A549 (cell line): ENCODE data around the gene ATG2A. TPM values are rescaled to one million over a fixed set of nuclear protein-coding genes. Genes with fewer than 3 reads are reported as not detected.

ENCODE experiments used
- ATAC-seq, 2 experiments: fragments of 200-7000 bp in 1 of 2; fragments of >200 bp in 1 of 2; cut with Nextera tagmentation in 1 of 2; cut with Tn5 transposase in 1 of 2; 3 replicates each; pipeline versions ENCODE4 v1.8.0 to v1.9.1; 2018 to 2020; ENCODE audit warnings: mild to moderate bottlenecking in 1 of 2, moderate library complexity in 1 of 2
- CTCF ChIA-PET: fragments of 300-600 bp; sonication (Branson Sonifier 250); formaldehyde crosslinking; extraction: SDS; loops from one replicate; lab custom pipeline; 2021; ENCODE audit warnings: antibody characterized with exemption, inconsistent platforms; lab: Yijun Ruan, JAX
- POLR2A ChIA-PET: fragments of 350-600 bp; formaldehyde crosslinking; extraction: SDS; loops from one replicate; lab custom pipeline; 2021; ENCODE audit warnings: antibody characterized with exemption, inconsistent platforms; lab: Yijun Ruan, JAX
- DNase-seq, 2 experiments: peaks; one replicate each; pipeline versions ENCODE4 v3.0.0 to v3.0.0-alpha.2; 2011 to 2016; ENCODE audit warnings: low read depth in 1 of 2, low spot score in 1 of 2
- FAIRE-seq: peaks from 2 replicates; lab custom pipeline; 2011; peaks lifted over from hg19 to GRCh38; lab: Jason Lieb, UNC
- H3K27ac ChIP-seq, 2 experiments: fragments of >200 bp; sonication (Bioruptor Twin); formaldehyde crosslinking; 3 replicates each; pipeline ENCODE4 v1.5.1; 2016 to 2017
- H3K4me1 ChIP-seq: fragments of >200 bp; sonication (Bioruptor Twin); formaldehyde crosslinking; 3 replicates; pipeline ENCODE4 v1.6.1; 2016
- H3K4me2 ChIP-seq: fragments of >200 bp; sonication (Bioruptor Twin); formaldehyde crosslinking; 3 replicates; pipeline ENCODE4 v1.6.1; 2016
- H3K4me3 ChIP-seq: fragments of >200 bp; sonication (Bioruptor Twin); formaldehyde crosslinking; 3 replicates; pipeline ENCODE4 v1.5.1; 2016
- H3K9me3 ChIP-seq: fragments of >200 bp; sonication (Bioruptor Twin); formaldehyde crosslinking; 3 replicates; pipeline ENCODE4 v1.6.1; 2016
- CBX2 ChIP-seq: fragments of 200-600 bp; sonication (generic); IDR thresholded peaks from 2 replicates; pipeline ENCODE4 v1.6.1; 2016; ENCODE audit warnings: low read depth, mild to moderate bottlenecking, borderline replicate concordance
- CHD2 ChIP-seq: fragments of 150-350 bp; IDR thresholded peaks from 2 replicates; pipeline ENCODE4 v1.6.1; 2014; ENCODE audit warnings: low read length; ENCODE audit not compliant: partially characterized antibody
- EHMT2 ChIP-seq: fragments of 200-600 bp; sonication (generic); IDR thresholded peaks from 2 replicates; pipeline ENCODE4 v1.6.1; 2016; ENCODE audit warnings: antibody characterized with exemption, low read depth, mild to moderate bottlenecking, moderate library complexity
- HOXB13 ChIP-seq: fragments of 250-450 bp; sonication (Bioruptor Pico); IDR thresholded peaks from 2 replicates; pipeline ENCODE4 v1.5.0; 2020; ENCODE audit warnings: low read depth, mild to moderate bottlenecking, moderate library complexity
- MYC ChIP-seq: IDR thresholded peaks from 2 replicates; pipeline ENCODE4 v1.6.1; 2012; ENCODE audit warnings: mild to moderate bottlenecking, inconsistent platforms, low read length, improper control_type of control experiment, borderline replicate concordance
- NFE2L2 ChIP-seq: fragments of 150-350 bp; conservative IDR thresholded peaks from 2 replicates; pipeline ENCODE4 v1.6.1; 2014; ENCODE audit warnings: low read length
- POLR2AphosphoS2 ChIP-seq: conservative IDR thresholded peaks from 2 replicates; pipeline ENCODE4 v1.6.1; 2012; ENCODE audit warnings: low read length, improper control_type of control experiment, inconsistent platforms
- RAD21 ChIP-seq, 2 experiments: fragments of >200 bp in 1 of 2; sonication (Bioruptor Twin) in 1 of 2; formaldehyde crosslinking in 1 of 2; IDR thresholded peaks in 1 of 2; conservative IDR thresholded peaks in 1 of 2; 2 replicates in 1 of 2; 3 replicates in 1 of 2; pipeline ENCODE4 v1.6.1; 2012 to 2018; ENCODE audit warnings: inconsistent platforms in 1 of 2
- SMC3 ChIP-seq: fragments of >200 bp; sonication (Bioruptor Twin); formaldehyde crosslinking; IDR thresholded peaks from 3 replicates; pipeline ENCODE4 v1.6.1; 2018; ENCODE audit warnings: inconsistent platforms
- WGBS: methylation state at CpG from one replicate; pipeline ENCODE4 v1.1.6; 2017; ENCODE audit errors: missing lambda C conversion rate; 5-methylcytosine and 5-hydroxymethylcytosine counted together
- polyA plus RNA-seq, 4 experiments: library from polyadenylated mRNA; depleted of rRNA in 3 of 4; stranded (reverse); fragments of >200 nt; fragmentation: RNase III in 1 of 4; extraction: RNeasy Plus Mini Kit Qiagen cat#74134 plus additional on column Dnase treatment in 1 of 4; gene quantifications; 2 replicates in 3 of 4; 3 replicates in 1 of 4; pipeline ENCODE4 v1.2.3, GENCODE V29; 2011 to 2017
- TF ChIP-seq, protein P1 (sequence below): fragments of >200 bp; sonication (Bioruptor Twin); formaldehyde crosslinking; IDR thresholded peaks from 3 replicates; pipeline ENCODE4 v1.6.1; 2016

Gene ATG2A
- polyA plus RNA-seq, 2 of the 4 experiments (the other 2 are of a cell fraction) = 3.1 to 13.4 TPM

DNA sequence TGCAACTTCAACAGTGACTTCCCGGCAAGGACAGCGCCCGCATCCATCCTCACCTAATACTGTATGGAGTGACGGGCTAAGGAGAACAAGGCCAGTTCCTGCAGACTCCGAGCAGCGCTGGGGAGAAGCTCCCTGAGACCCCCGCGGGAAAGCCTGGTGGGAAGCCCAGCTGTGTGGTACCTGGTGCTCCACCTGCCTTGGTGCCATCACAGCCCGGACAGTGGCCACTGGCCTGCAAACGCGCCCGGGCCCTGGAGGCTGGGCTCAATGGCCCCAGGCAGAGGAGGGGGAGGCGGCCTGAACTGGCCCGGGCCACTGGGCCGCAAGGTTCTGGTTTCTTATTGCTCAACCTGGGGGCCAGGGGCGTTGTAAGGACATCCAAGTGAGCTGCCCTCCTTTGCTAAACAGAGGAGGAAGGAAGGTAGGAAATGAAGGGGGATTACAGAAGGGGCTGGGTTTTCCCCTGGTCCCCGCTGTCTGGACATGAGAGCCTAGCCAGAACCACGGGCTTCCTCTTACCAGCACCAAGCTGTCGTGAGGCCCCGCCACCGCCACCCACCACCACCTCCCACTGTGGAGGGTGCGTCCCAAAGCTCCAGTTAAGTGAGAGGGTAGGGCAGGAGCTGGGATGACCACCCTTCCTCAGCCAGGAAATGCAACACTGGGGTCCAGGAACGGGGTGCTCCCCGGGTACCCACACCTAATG, 64.1 kb downstream of the ATG2A start:
- no peak for DNase-seq
- POLR2A ChIA-PET = interaction anchor here (1.1 kb wide), 1 partner anchor 27 kb away, joined by 3 read pairs; no protein-coding TSS in a partner anchor
- no peak overlapping the region; the same call in 2 of the 3 replicates for H3K4me2 ChIP-seq
- no peak for ATAC-seq
- peaks cover 96% of the 10 kb centered on the region for H3K4me1 ChIP-seq
- 88% methylated on average over 22 of the region's 24 CpGs for WGBS
- no peak for FAIRE-seq
- TF ChIP-seq NFE2L2 = no peak
- H3K4me3 ChIP-seq = no peak overlapping the region
- peak overlapping the region; percentile 91 to 92 for H3K27ac ChIP-seq
- no peaks in the 10 kb centered on the region for H3K9me3 ChIP-seq
- CTCF ChIA-PET = interaction anchor here (0.5 to 39.4 kb wide), 11 partner anchors 5 to 462 kb away, joined by 3 to 1607 read pairs (median 4); partner anchors contain the start of genes ARL2, CDC42BPG and EHD1

DNA sequence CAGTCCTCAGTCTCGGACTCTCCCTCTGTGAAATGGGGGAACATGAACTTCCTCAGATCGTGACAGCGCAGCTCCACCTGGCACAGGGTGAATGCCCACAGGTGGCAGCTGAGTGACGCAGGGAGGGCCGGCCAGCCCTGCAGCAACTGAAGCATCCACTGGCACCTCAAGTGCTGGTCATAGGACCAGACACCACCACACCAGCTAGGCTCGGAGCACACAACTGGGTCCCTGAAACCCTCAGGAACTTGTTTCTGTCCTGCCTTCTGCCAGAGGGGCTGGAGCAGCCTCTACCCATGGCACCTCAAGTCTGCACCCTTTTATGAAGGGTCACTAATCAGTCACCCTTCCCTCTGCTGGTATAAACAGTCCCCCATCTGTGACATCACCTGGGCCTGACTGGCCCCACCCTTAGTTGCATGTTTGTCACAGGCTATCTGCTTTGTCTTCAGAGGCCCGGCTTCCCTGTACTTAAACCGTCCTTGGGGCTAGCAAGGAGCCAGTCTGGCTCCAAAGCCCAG, 65.1 kb downstream of the ATG2A start:
- H3K4me3 ChIP-seq = no peak overlapping the region
- H3K4me1 ChIP-seq = peaks cover 93% of the 10 kb centered on the region
- FAIRE-seq (no peak), DNase-seq (no peak), ATAC-seq (no peak)
- H3K4me2 ChIP-seq = no peak overlapping the region
- H3K27ac ChIP-seq = peak overlapping the region; percentile 52 to 92; a peak in 5 of 6 replicates
- 90% methylated on average over 6 of the region's 8 CpGs for WGBS
- TF ChIP-seq, protein P1, sequence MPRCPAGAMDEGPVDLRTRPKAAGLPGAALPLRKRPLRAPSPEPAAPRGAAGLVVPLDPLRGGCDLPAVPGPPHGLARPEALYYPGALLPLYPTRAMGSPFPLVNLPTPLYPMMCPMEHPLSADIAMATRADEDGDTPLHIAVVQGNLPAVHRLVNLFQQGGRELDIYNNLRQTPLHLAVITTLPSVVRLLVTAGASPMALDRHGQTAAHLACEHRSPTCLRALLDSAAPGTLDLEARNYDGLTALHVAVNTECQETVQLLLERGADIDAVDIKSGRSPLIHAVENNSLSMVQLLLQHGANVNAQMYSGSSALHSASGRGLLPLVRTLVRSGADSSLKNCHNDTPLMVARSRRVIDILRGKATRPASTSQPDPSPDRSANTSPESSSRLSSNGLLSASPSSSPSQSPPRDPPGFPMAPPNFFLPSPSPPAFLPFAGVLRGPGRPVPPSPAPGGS = no peak
- TF ChIP-seq POLR2AphosphoS2 = 0 out of 2 replicates have a peak, but pooled peaks have one; percentile 3
- POLR2A ChIA-PET = no interaction called here
- H3K9me3 ChIP-seq = no peaks in the 10 kb centered on the region
- CTCF ChIA-PET = interaction anchor here (1.4 to 39.4 kb wide), 5 partner anchors 4 to 162 kb away, joined by 3 to 1607 read pairs (median 462); partner anchors contain the start of genes ARL2, CDC42BPG and EHD1

DNA sequence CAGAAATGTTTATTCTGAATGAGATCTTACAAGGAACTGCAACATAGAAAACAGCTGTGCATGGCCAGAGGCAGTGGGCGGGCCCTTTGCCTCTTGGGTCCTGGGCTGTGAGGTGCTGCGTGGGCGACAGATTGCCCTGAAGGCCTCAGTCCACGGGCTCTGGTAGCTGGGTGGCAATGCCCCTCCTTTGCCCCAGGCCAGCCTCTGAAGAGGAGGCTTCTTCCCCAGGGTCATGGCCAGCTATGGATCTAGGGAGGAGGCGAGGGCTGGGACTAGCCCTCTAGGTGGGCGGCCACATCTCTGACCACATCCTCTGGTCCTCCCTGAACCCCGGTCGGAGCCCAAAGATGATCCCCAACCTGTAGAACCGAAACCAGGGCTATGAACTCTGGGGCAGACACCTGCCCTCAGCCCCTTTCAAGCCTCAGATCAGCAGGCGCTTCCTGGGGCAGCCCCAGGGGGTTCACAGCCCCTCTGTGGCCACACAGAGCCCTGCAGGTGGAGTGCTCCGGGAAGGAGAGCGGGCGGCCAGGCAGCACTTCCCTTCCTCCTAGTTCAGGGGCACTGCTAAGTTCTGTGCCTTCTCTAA, 65.9 kb downstream of the ATG2A start:
- TF ChIP-seq CBX2 (no peak), MYC (no peak), CHD2 (no peak), EHMT2 (no peak), NFE2L2 (no peak), SMC3 (no peak)
- TF ChIP-seq, all 56 proteins: peak for 0
- FAIRE-seq (no peak), DNase-seq (no peak), ATAC-seq (no peak)
- peak overlapping the region; percentile 52 to 92 for H3K27ac ChIP-seq
- H3K9me3 ChIP-seq = no peaks in the 10 kb centered on the region
- POLR2A ChIA-PET = interaction anchor here (1.4 kb wide), 1 partner anchor 27 kb away, joined by 3 read pairs; the partner anchor contains the start of gene EHD1
- CTCF ChIA-PET = interaction anchor here (1.4 to 39.4 kb wide), 5 partner anchors 3 to 145 kb away, joined by 3 to 1607 read pairs (median 462); partner anchors contain the start of genes BATF2, CDC42BPG and EHD1
- no peak overlapping the region for H3K4me3 ChIP-seq
- peaks cover 92% of the 10 kb centered on the region for H3K4me1 ChIP-seq
- H3K4me2 ChIP-seq = peak overlapping the region; percentile 23; the same call in 1 of the 3 replicates
- WGBS = 56% methylated on average over 11 of the region's 13 CpGs

DNA sequence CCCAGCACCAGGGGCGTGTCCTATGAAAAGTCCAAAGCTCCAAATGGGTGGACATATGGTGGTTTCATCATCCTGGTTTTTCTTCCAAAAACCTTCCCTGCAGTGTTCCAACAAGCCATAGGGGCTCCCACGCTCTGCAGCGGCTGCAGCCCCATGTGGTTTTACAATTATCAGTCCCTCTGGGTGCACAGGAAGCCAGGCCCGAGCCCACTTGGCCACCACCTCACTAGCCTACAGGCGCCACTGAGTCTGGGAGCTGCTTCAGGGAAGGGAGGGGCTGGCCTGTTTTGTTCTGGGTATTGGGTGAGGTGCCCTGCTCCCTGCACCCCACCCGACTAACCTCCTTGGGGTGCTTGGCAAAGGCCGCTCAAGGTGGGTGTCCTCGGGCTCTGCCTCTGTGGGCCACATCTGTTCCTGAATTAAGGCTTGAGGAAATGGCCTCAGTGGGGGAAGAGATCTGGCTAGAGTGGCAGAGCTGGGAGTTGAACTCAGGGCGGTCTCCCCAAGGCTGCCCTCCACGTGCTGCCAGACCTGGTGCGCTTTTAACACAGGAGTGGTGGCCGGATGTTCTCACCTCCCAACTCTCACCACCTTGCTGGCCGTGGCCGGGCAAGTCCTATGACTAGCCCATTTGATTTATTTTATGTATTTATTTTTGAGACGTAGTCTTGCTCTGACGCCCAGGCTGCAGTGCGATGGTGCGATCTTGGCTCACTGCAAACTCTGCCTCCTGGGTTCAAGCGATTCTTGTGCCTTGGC, 67.2 kb downstream of the ATG2A start:
- H3K4me2 ChIP-seq = no peak overlapping the region
- 91% methylated on average over 15 of the region's 19 CpGs for WGBS
- no peak overlapping the region for H3K4me3 ChIP-seq
- H3K9me3 ChIP-seq = no peaks in the 10 kb centered on the region
- peaks cover 80% of the 10 kb centered on the region for H3K4me1 ChIP-seq
- TF ChIP-seq RAD21 (conservative IDR thresholded peaks at IDR 0.05 in 1 of 2, IDR thresholded peaks at IDR 0.05 in 1 of 2) (0 out of 5 replicates have a peak, but pooled peaks of 1 of the 2 experiments have one; percentile 2), HOXB13 (no peak)
- TF ChIP-seq, all 56 proteins: peak for 1
- no peak for ATAC-seq
- FAIRE-seq = no peak
- ChIA-PET POLR2A (interaction anchor here (0.6 to 1.6 kb wide), 3 partner anchors 28 to 44 kb away, joined by 3 to 7 read pairs (median 3); partner anchors contain the start of gene EHD1), CTCF (interaction anchor here (1.2 to 39.4 kb wide), 12 partner anchors 11 to 268 kb away, joined by 3 to 1607 read pairs (median 8); partner anchors contain the start of genes ARL2, BATF2, EHD1 and TM7SF2)
- no peak for DNase-seq
- peak overlapping the region; percentile 19 to 92; a peak in 4 of 6 replicates for H3K27ac ChIP-seq
